Measurements from ENCODE around the gene NEDD4L. TPM values are rescaled to one million over a fixed set of nuclear protein-coding genes. Genes with fewer than 3 reads are reported as not detected.

NEDD4L gene
- total and polyA plus RNA-seq, 8 donors: 45.0 to 113 (median 66.4) TPM

GRCh38 chr18:58041633-58042032 is 2.4 kb upstream of the NEDD4L start:
- no peaks in the 10 kb centered on the region for H3K4me1 ChIP-seq
- no peak overlapping the region for H3K27ac ChIP-seq
- no peaks in the 10 kb centered on the region for H3K27me3 ChIP-seq
- no peaks in the 10 kb centered on the region for H3K9me3 ChIP-seq
- WGBS, 2 donors: 64 to 74% methylated on average over 4 of the region's 4 CpGs
- no peaks in the 10 kb centered on the region for H3K36me3 ChIP-seq
- ATAC-seq (no peak), FAIRE-seq (no peak), DNase-seq (no peak)
- intact Hi-C loops (cut with DNase I): loop anchor here in 2 of 3 donors (5.0 to 10.0 kb wide), 2 partner anchors 81 to 83 kb away; no protein-coding TSS in a partner anchor
- TF ChIP-seq, protein P1, sequence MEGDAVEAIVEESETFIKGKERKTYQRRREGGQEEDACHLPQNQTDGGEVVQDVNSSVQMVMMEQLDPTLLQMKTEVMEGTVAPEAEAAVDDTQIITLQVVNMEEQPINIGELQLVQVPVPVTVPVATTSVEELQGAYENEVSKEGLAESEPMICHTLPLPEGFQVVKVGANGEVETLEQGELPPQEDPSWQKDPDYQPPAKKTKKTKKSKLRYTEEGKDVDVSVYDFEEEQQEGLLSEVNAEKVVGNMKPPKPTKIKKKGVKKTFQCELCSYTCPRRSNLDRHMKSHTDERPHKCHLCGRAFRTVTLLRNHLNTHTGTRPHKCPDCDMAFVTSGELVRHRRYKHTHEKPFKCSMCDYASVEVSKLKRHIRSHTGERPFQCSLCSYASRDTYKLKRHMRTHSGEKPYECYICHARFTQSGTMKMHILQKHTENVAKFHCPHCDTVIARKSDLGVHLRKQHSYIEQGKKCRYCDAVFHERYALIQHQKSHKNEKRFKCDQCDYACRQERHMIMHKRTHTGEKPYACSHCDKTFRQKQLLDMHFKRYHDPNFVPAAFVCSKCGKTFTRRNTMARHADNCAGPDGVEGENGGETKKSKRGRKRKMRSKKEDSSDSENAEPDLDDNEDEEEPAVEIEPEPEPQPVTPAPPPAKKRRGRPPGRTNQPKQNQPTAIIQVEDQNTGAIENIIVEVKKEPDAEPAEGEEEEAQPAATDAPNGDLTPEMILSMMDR (IDR thresholded peaks at IDR 0.05): no peak
- H3K4me3 ChIP-seq: no peak overlapping the region

DNA sequence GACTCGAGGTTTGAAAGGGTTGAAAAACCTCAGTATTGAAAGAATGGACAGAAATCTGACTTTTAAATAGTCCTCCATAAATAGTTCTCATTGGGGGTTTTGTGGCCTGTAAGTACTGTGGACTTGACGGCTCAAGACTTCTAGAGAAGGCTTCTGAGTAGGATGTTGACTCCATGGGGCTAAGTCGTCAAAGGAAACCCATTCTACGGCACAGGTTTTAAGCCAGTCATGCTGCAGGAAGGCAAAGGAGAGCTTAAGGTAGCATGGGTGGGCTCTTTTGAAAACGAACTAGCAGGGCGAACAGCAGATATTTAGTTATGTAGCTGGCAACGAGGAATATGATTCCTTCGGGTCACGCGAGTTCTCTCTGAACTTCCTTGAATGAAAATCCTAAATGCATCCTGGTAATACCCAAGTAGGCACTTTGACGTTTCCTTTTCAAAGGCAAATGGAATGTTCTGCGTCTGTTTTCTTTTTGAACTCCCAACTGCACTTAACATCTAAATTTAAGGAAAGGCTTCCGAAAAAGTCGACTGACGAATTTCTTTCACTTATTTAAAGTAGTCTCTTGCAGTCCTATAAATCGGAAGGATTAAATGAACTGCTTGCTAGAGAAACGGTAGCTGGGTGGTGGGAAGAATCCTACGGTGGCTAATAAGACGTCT is 1.1 kb upstream of the NEDD4L start:
- intact Hi-C loops (cut with DNase I): loop anchor here in 2 of 3 donors (5.0 to 10.0 kb wide), 2 partner anchors 79 to 82 kb away; no protein-coding TSS in a partner anchor
- TF ChIP-seq, protein P1 (IDR thresholded peaks at IDR 0.05): no peak
- Histone ChIP-seq H3K4me3 (peak overlapping the region in 3 of 4 donors; percentile 79 to 99 (median 98)), H3K36me3 (no peaks in the 10 kb centered on the region), H3K27ac (peak overlapping the region in 3 of 4 donors; percentile 89 to 95 (median 94)), H3K27me3 (no peaks in the 10 kb centered on the region), H3K9me3 (no peaks in the 10 kb centered on the region), H3K4me1 (peaks cover 5 to 9% (median 7%) of the 10 kb centered on the region in 3 donors)
- 10 to 11% methylated on average over 19 of the region's 19 CpGs for WGBS, 2 donors
- no peak for FAIRE-seq
- ATAC-seq: no peak
- DNase-seq: no peak

DNA sequence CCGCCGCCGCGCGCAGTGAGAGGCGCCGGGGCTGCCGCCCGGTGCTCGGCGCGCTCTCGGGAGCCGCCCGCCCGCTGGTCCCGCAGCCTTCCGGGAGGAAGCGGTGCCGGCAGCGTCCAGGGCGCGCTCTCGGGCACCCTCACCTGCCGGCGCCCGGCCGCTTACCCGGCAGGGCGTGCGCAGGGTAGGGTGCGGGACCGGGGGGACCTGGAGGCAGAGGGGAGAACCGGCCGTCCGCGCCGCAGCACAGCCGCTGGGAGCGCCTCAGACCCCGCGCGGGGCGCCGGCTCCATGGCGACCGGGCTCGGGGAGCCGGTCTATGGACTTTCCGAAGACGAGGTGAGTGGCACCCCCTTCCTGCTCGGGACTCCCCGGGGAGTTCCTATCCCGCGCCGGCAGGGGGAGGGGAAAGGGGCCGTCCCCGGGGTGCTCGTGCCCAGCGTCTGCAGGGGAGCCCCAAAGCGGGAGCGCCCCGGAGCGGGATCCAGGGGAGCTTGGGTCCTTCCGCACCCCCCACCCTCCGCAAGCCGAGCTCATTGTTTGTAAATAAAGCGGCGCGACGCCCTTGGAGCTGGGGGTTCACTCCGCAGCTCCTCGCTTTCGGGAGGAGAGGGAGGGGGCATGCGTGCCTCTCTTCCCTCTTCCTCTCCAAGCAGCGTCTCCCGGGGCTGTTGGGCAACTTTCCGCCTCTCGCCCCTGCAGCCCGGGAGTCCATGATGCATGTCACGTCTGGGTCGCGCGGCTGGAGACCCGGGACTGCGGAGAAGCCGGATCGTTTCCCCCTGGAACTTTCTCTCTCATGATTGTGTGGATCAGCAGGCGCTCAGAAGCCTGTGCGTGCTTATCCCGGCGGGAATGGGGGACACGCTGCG is 580 bp downstream of the NEDD4L start:
- H3K4me1 ChIP-seq: peaks cover 14 to 20% (median 15%) of the 10 kb centered on the region in 3 donors
- peak overlapping the region; percentile 89 to 95 (median 94) for H3K27ac ChIP-seq
- intact Hi-C loops (cut with DNase I): loop anchor here in 2 of 3 donors (5.0 to 10.0 kb wide), 3 partner anchors 38 to 80 kb away; no protein-coding TSS in a partner anchor
- WGBS, 2 donors: 0% methylated on average over 90 to 94 of the region's 94 CpGs
- no peaks in the 10 kb centered on the region for H3K27me3 ChIP-seq
- TF ChIP-seq, protein P1 (IDR thresholded peaks at IDR 0.05): peak in 1 of 4 donors; percentile 9
- peak; percentile 41 to 85 (median 66) for DNase-seq
- H3K36me3 ChIP-seq: no peaks in the 10 kb centered on the region
- peak; percentile 16 to 54 (median 41) for ATAC-seq
- H3K9me3 ChIP-seq: no peaks in the 10 kb centered on the region
- peak overlapping the region; percentile 79 to 99 (median 95) for H3K4me3 ChIP-seq
- FAIRE-seq: no peak

GRCh38 chr18:58045242-58046092 is 1.4 kb downstream of the NEDD4L start:
- ATAC-seq: peak; percentile 51 to 57 (median 54)
- Histone ChIP-seq H3K27ac (peak overlapping the region; percentile 89 to 95 (median 94)), H3K36me3 (no peaks in the 10 kb centered on the region), H3K9me3 (no peaks in the 10 kb centered on the region), H3K4me1 (peaks cover 14 to 20% (median 15%) of the 10 kb centered on the region in 3 donors), H3K4me3 (peak overlapping the region; percentile 79 to 99 (median 95)), H3K27me3 (no peaks in the 10 kb centered on the region)
- peak; percentile 80 to 89 (median 84) for DNase-seq
- TF ChIP-seq, protein P1 (IDR thresholded peaks at IDR 0.05): no peak
- intact Hi-C loops (cut with DNase I): loop anchor here in 2 of 3 donors (5.0 to 10.0 kb wide), 2 partner anchors 37 to 79 kb away; no protein-coding TSS in a partner anchor
- WGBS, 2 donors: 1 to 2% methylated on average over 33 of the region's 33 CpGs
- no peak for FAIRE-seq

Data from pancreas (tissue), 10 donors.